IMR-90 (cell line): Measurements from ENCODE around the gene DMRT3. TPM values are rescaled to one million over a fixed set of nuclear protein-coding genes. Genes with fewer than 3 reads are reported as not detected.

ENCODE experiments used
- ATAC-seq: fragments of 200-7000 bp; cut with Tn5 transposase; 2 replicates; pipeline ENCODE4 v1.9.1; 2020; ENCODE audit warnings: low read depth, mild to moderate bottlenecking, moderate library complexity
- BruUV-seq: library from RNA; stranded (reverse); fragments of 400-500 nt; replicated peaks from 2 replicates; lab custom pipeline; 2021; lab: Mats Ljungman, UMichigan
- CTCF ChIA-PET: fragments of 300-600 bp; formaldehyde crosslinking; extraction: SDS; loops from one replicate; lab custom pipeline; 2021; ENCODE audit warnings: antibody characterized with exemption; lab: Yijun Ruan, JAX
- POLR2A ChIA-PET: fragments of 300-600 bp; sonication (Branson Sonifier 250); formaldehyde crosslinking; loops from one replicate; lab custom pipeline; 2022; ENCODE audit warnings: antibody characterized with exemption; ENCODE audit not compliant: unreplicated experiment; lab: Charles Lee
- DNase-seq: peaks from one replicate; pipeline ENCODE4 v3.0.0; 2013
- H2AFZ ChIP-seq: replicated peaks from 2 replicates; pipeline ENCODE3; 2013; ENCODE audit warnings: low read length, mild to moderate bottlenecking; ENCODE audit not compliant: poor library complexity
- H2AK5ac ChIP-seq: 2 replicates; pipeline ENCODE4 v1.6.1; 2013; ENCODE audit warnings: low read depth, low read length, inconsistent platforms
- H2AK9ac ChIP-seq: replicated peaks from 2 replicates; pipeline ENCODE3; 2013; ENCODE audit warnings: mild to moderate bottlenecking, low read depth, low read length, moderate library complexity; ENCODE audit not compliant: poor library complexity
- H2BK120ac ChIP-seq: 2 replicates; pipeline ENCODE4 v1.6.1; 2013; ENCODE audit warnings: low read depth, low read length, inconsistent platforms
- H2BK15ac ChIP-seq: 3 replicates; pipeline ENCODE4 v1.6.1; 2013; ENCODE audit warnings: low read depth, low read length, inconsistent platforms
- H2BK20ac ChIP-seq: 2 replicates; pipeline ENCODE4 v1.6.1; 2013; ENCODE audit warnings: low read depth, mild to moderate bottlenecking, inconsistent platforms, low read length, moderate library complexity
- H2BK5ac ChIP-seq: 2 replicates; pipeline ENCODE4 v1.6.1; 2013; ENCODE audit warnings: mild to moderate bottlenecking, low read depth, low read length, inconsistent platforms; ENCODE audit not compliant: poor library complexity, severe bottlenecking
- H3K14ac ChIP-seq: replicated peaks from 2 replicates; pipeline ENCODE4 v1.6.1; 2013; ENCODE audit warnings: low read depth, low read length, inconsistent platforms
- H3K18ac ChIP-seq: 2 replicates; pipeline ENCODE4 v1.6.1; 2013; ENCODE audit warnings: low read depth, low read length, control low read depth
- H3K23ac ChIP-seq: 2 replicates; pipeline ENCODE4 v1.6.1; 2013; ENCODE audit warnings: low read depth, low read length, inconsistent platforms
- H3K27ac ChIP-seq: 2 replicates; pipeline ENCODE4 v1.5.1; 2013; ENCODE audit warnings: mild to moderate bottlenecking, control low read depth, low read length; ENCODE audit not compliant: insufficient read depth
- H3K27me3 ChIP-seq: 2 replicates; pipeline ENCODE4 v1.6.1; 2013; ENCODE audit warnings: low read length; ENCODE audit not compliant: control insufficient read depth, insufficient read depth
- H3K36me3 ChIP-seq: 2 replicates; pipeline ENCODE4 v1.6.1; 2013; ENCODE audit warnings: low read length, mixed read lengths; ENCODE audit not compliant: control insufficient read depth, insufficient read depth
- H3K4ac ChIP-seq: 2 replicates; pipeline ENCODE4 v1.6.1; 2013; ENCODE audit warnings: low read depth, low read length, inconsistent platforms
- H3K4me1 ChIP-seq: 2 replicates; pipeline ENCODE4 v1.6.1; 2013; ENCODE audit warnings: low read length, mixed read lengths; ENCODE audit not compliant: control insufficient read depth, insufficient read depth
- H3K4me2 ChIP-seq: 2 replicates; pipeline ENCODE4 v1.6.1; 2013; ENCODE audit warnings: low read depth, mild to moderate bottlenecking, control low read depth, low read length, moderate library complexity
- H3K4me3 ChIP-seq: 2 replicates; pipeline ENCODE4 v1.5.1; 2013; ENCODE audit warnings: low read depth, mild to moderate bottlenecking, control low read depth, low read length, moderate library complexity; ENCODE audit not compliant: insufficient read depth
- H3K56ac ChIP-seq: 2 replicates; pipeline ENCODE4 v1.6.1; 2013; ENCODE audit warnings: low read length, inconsistent platforms; ENCODE audit not compliant: insufficient read depth; ENCODE audit errors: extremely low read depth
- H3K79me1 ChIP-seq, 2 experiments: 2 replicates each; pipeline ENCODE4 v1.6.1; 2013; ENCODE audit warnings: low read length in 2 of 2, inconsistent platforms in 1 of 2, low read depth in 1 of 2
- H3K9ac ChIP-seq: 2 replicates; pipeline ENCODE4 v1.6.1; 2013; ENCODE audit warnings: low read depth, low read length, control low read depth
- H3K9me1 ChIP-seq: 2 replicates; pipeline ENCODE4 v1.6.1; 2013; ENCODE audit warnings: low read length, inconsistent platforms; ENCODE audit not compliant: insufficient read depth
- H3K9me3 ChIP-seq: 2 replicates; pipeline ENCODE4 v1.6.1; 2013; ENCODE audit warnings: low read length; ENCODE audit not compliant: control insufficient read depth, insufficient read depth
- H4K20me1 ChIP-seq: 2 replicates; pipeline ENCODE4 v1.6.1; 2013; ENCODE audit warnings: low read length, inconsistent platforms; ENCODE audit not compliant: insufficient read depth
- H4K5ac ChIP-seq: 2 replicates; pipeline ENCODE4 v1.6.1; 2013; ENCODE audit warnings: mild to moderate bottlenecking, low read depth, low read length, control low read depth
- H4K8ac ChIP-seq, 2 experiments: 2 replicates each; pipeline ENCODE4 v1.6.1; 2013; ENCODE audit warnings: low read depth in 2 of 2, low read length in 2 of 2, control low read depth in 1 of 2, inconsistent platforms in 1 of 2
- H4K91ac ChIP-seq: 2 replicates; pipeline ENCODE4 v1.6.1; 2013; ENCODE audit warnings: low read depth, low read length, inconsistent platforms; ENCODE audit not compliant: insufficient read depth
- CEBPB ChIP-seq: IDR thresholded peaks from 2 replicates; pipeline ENCODE4 v1.6.1; 2012; ENCODE audit warnings: low read depth, low read length, improper control_type of control experiment
- CHD1 ChIP-seq: IDR thresholded peaks from 2 replicates; pipeline ENCODE4 v1.6.1; 2012; ENCODE audit warnings: low read depth, low read length, improper control_type of control experiment
- POLR2A ChIP-seq: IDR thresholded peaks from 2 replicates; pipeline ENCODE4 v1.6.1; 2012; ENCODE audit warnings: mild to moderate bottlenecking, low read depth, low read length
- RAD21 ChIP-seq: IDR thresholded peaks from 2 replicates; pipeline ENCODE4 v1.6.1; 2012; ENCODE audit warnings: low read length, improper control_type of control experiment
- RFX5 ChIP-seq: IDR thresholded peaks from 2 replicates; pipeline ENCODE4 v1.8.0; 2012; ENCODE audit warnings: low read depth, mild to moderate bottlenecking, low read length, moderate library complexity
- WGBS, 2 experiments: methylation state at CpG; one replicate each; pipeline versions ENCODE4 v1.1.5 to v1.1.7; 2013; ENCODE audit warnings: missing lambda C conversion rate in 2 of 2; ENCODE audit not compliant: insufficient read length in 1 of 2; ENCODE audit errors: extremely low coverage in 2 of 2; 5-methylcytosine and 5-hydroxymethylcytosine counted together
- dilution Hi-C: fragments of 300-500 bp; cut with HindIII; formaldehyde crosslinking; loops from one replicate; pipeline ENCODE4 v1.14.3; 2018; ENCODE audit warnings: low sequenced_read_pairs; ENCODE audit not compliant: unreplicated experiment
- in situ Hi-C: fragments of 300-500 bp; cut with MboI; formaldehyde crosslinking; loops from 3 replicates; pipeline ENCODE4 v1.14.3; 2019; ENCODE audit warnings: low sequenced_read_pairs, inconsistent platforms, mixed read lengths
- intact Hi-C: fragments of 100-400 bp; cut with micrococcal nuclease; formaldehyde crosslinking; loops from 2 replicates; pipeline ENCODE4 v1.10.0; 2022
- polyA plus RNA-seq, 3 experiments: library from polyadenylated mRNA; depleted of rRNA; stranded (reverse); fragments of >200 nt; gene quantifications; 2 replicates each; pipeline ENCODE4 v1.2.3, GENCODE V29; 2012; ENCODE audit warnings: low replicate concordance in 1 of 3
- total RNA-seq: library from RNA; depleted of rRNA; stranded (reverse); fragments of >200 nt; gene quantifications from 2 replicates; pipeline ENCODE4 v1.2.3, GENCODE V29; 2012

Gene DMRT3
- total and polyA plus RNA-seq, 2 of the 4 experiments (the other 2 are of a cell fraction): not detected

GRCh38 chr9:947985-948384 lies 28.5 kb upstream of the DMRT3 start:
- Histone ChIP-seq H2AFZ (no peak overlapping the region), H3K4ac (no peak overlapping the region), H3K27me3 (peaks cover 2% of the 10 kb centered on the region; the same call in 1 of the 2 replicates), H3K23ac (no peak overlapping the region), H3K36me3 (no peaks in the 10 kb centered on the region), H4K8ac (no peak overlapping the region), H3K9ac (no peak overlapping the region), H3K4me3 (no peak overlapping the region), H3K9me3 (no peaks in the 10 kb centered on the region), H3K9me1 (no peaks in the 10 kb centered on the region), H4K20me1 (no peaks in the 10 kb centered on the region), H2BK15ac (no peak overlapping the region), H3K18ac (no peak overlapping the region), H3K27ac (no peak overlapping the region), H3K4me1 (no peaks in the 10 kb centered on the region), H2BK5ac (no peak overlapping the region), H2BK20ac (no peak overlapping the region), H4K5ac (no peak overlapping the region), H4K91ac (no peak overlapping the region), H3K79me1 (no peaks in the 10 kb centered on the region), H3K14ac (no peak overlapping the region), H2AK9ac (no peak overlapping the region), H2BK120ac (no peak overlapping the region), H3K56ac (no peak overlapping the region), H3K4me2 (no peak overlapping the region), H2AK5ac (no peak overlapping the region)
- POLR2A ChIA-PET: no interaction called here
- CTCF ChIA-PET: interaction anchor here (1.1 kb wide), 1 partner anchor 61 kb away, joined by 3 read pairs; no protein-coding TSS in a partner anchor
- TF ChIP-seq POLR2A: no peak
- no peak for TF ChIP-seq CEBPB
- no peak for TF ChIP-seq RAD21
- no peak for TF ChIP-seq CHD1
- TF ChIP-seq RFX5: no peak
- no CpG with 5 or more reads among the region's 3 CpGs for WGBS, 2 experiments
- ATAC-seq (no peak), DNase-seq (no peak)
- dilution Hi-C loops (no loop called here), in situ Hi-C loops (no loop called here), intact Hi-C loops (no loop called here)
- no TSS peak for BruUV-seq
